KOPT-K1 (cell line): ENCODE results near the gene COL8A1.

Experiments used
- H3K27ac ChIP-seq: fragments of 200-600 bp; sonication (generic); 2 replicates; pipeline ENCODE4 v1.5.1; 2016; ENCODE audit warnings: antibody characterized with exemption, mild to moderate bottlenecking, low read depth, low read length; ENCODE audit not compliant: poor library complexity, severe bottlenecking
- H3K36me3 ChIP-seq: fragments of 200-600 bp; sonication (generic); 2 replicates; pipeline ENCODE4 v1.5.1; 2017; ENCODE audit warnings: antibody characterized with exemption, mild to moderate bottlenecking, low read length, moderate library complexity; ENCODE audit not compliant: insufficient read depth
- H3K9me3 ChIP-seq: fragments of 200-600 bp; sonication (generic); 2 replicates; pipeline ENCODE4 v1.5.1; 2017; ENCODE audit warnings: antibody characterized with exemption, low read length, mild to moderate bottlenecking; ENCODE audit not compliant: insufficient read depth, poor library complexity, severe bottlenecking

COL8A1 gene

DNA sequence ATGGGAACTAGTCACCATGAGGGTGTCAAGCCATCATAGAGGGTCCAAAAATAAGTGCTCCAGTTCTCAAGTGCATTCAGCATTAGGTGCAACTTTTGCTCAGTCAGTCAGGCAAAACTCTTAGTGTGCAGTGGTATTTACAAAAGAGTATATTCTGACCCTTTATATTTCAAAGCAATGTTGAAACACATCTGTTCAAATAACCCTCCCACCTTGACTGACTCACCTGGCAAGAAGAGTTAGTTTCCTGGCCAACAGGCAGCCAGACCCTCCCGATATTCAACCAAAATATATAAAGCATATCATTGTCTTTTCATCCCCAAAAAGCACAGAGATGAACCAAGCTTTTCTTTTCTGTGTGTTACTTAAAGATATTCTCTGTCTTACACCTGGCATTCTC is 7.6 kb upstream of the COL8A1 start:
- Histone ChIP-seq H3K27ac (no peak overlapping the region), H3K9me3 (no peaks in the 10 kb centered on the region), H3K36me3 (no peaks in the 10 kb centered on the region)

DNA sequence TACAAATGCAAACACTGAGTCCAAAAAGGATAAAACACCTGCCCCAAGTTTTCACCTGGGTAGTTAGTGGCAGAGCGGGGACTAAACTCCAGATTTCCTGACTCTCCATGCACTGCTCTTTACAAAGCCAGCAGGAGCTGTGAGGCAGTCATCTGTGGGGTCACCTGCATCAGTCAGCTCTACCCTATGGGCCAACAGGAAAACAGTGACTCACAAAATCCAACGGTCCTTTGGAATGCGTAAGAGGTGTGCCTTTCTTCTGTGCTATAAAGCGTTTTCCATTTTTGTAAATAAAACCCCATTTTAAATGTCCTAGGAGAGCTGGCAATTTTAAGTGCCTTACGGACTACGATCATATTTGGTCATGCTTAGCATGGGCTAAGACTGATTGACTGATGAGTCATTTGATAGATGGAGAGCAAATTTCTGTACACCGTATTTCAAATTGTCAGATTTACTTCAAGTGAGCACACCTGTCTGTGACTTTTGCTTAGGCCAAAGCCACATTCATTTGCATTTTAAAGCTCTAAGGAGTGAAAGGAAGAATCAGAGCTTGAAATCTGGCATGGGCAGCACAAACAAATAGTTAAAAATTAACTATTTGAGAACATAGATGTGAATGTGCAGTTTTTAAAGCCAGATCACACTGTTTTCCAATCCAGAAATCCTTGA is 4.4 kb upstream of the COL8A1 start:
- no peaks in the 10 kb centered on the region for H3K36me3 ChIP-seq
- no peaks in the 10 kb centered on the region for H3K9me3 ChIP-seq
- H3K27ac ChIP-seq: no peak overlapping the region

DNA sequence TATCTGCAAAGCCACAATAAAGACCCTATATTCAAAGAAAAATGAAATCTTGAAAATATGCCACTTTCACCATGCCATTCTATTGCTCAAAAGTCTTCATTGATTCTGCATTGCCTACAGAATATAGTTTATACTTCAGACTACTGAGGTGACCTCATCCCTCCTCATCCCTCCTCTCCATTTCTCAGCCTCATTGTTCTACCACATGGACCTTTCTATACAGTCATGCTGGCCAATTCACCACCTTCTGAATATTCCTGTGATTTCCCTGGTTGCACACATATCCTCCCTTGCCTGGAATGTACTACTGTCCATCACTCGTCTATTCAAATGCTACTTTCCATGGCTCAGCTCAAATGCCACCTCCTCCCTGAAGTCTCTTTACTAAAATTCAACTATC is 3.5 kb upstream of the COL8A1 start:
- Histone ChIP-seq H3K36me3 (no peaks in the 10 kb centered on the region), H3K27ac (no peak overlapping the region), H3K9me3 (no peaks in the 10 kb centered on the region)

DNA sequence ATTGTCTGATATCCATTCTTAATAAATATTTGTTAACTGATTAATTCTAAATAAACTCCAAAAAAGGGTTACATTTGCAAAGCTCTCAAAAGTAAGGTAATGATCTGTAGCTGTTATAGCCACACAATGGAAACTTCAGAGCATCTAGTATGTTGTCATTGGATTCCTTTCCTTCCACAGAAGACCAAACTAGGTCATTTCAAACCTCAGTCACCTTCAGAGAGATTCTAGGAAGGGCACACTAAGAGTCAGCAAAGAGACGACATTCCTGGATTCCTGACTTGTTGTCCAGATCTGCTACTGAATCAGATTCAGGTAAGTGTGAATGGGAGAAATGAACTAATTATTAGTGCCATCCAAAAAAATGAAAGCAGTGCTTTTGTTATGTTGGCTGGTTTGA is 3.0 kb upstream of the COL8A1 start:
- Histone ChIP-seq H3K9me3 (no peaks in the 10 kb centered on the region), H3K36me3 (no peaks in the 10 kb centered on the region), H3K27ac (no peak overlapping the region)

DNA sequence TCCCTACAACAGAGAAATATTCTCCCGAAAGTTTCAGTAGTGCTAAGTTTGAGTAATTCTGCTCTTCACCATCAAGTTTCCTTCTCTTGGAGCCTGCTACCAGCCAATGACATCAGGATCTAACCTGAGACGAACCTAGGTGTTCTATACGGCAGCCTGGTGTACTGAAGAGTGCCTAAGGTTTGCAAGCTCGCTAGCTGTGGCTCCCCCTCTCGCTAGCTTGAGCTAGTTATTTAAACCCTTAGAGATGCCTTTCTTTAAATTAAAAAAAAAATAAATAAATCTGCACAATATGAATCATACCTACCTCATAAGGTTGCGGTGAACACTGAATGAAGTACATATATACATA is 1.4 kb upstream of the COL8A1 start:
- Histone ChIP-seq H3K36me3 (no peaks in the 10 kb centered on the region), H3K9me3 (no peaks in the 10 kb centered on the region), H3K27ac (no peak overlapping the region)

DNA sequence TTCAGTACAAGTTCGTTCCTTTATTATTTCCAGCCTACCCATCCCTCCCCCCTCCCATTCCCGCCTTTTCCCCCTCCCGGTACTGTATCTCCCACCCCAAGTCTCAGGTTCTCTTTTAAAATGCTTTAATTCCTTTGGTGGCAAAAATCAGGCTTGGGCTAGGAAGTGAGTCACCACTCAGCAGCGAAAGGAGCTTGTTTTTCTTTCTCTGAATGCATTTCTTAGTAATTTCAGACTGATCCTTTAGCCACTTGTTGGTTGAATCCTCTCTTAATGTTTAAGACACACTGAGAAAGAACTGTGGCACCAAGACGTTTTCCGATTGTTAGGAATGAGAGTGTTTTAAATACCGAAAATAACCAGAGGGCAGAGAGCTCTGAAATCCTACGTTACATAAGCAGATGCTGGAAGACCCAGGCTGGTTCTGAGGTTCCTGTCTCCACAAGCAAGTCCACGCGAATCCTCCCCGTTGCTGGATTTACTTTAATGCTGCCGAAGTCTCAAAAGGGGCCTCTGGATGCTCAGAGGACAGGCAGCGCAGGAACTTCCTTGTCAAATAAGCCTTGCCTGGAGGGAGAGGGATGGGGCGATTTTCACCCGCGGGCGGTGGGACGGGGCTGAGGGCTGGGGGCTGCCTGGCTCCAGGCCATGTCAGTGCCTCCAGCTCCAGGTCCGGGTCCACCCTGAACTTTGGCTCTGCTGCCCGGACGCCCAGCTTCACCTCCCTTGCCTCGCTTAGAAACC is 854 bp upstream of the COL8A1 start:
- no peak overlapping the region for H3K27ac ChIP-seq
- no peaks in the 10 kb centered on the region for H3K36me3 ChIP-seq
- no peaks in the 10 kb centered on the region for H3K9me3 ChIP-seq

DNA sequence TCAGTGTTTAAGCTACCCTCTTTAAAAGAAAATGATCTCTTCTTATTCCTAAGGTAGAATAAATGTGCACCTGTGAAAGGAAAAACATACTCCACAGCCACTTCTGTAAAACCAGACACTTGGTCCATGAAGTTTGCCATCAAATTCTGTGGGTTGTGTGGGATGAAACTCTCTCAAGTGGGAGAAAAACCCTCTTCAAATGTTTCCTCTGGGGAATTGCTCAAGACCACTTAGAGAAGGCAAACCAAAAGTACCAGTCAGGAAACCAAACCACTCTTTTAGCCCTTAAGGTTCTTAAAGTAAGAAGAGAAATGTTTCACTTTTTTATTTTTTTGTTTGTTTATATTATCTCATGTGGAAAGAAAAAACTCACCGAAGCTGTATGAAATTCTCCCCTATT is 1.2 kb downstream of the COL8A1 start:
- no peak overlapping the region for H3K27ac ChIP-seq
- H3K36me3 ChIP-seq: no peaks in the 10 kb centered on the region
- no peaks in the 10 kb centered on the region for H3K9me3 ChIP-seq

DNA sequence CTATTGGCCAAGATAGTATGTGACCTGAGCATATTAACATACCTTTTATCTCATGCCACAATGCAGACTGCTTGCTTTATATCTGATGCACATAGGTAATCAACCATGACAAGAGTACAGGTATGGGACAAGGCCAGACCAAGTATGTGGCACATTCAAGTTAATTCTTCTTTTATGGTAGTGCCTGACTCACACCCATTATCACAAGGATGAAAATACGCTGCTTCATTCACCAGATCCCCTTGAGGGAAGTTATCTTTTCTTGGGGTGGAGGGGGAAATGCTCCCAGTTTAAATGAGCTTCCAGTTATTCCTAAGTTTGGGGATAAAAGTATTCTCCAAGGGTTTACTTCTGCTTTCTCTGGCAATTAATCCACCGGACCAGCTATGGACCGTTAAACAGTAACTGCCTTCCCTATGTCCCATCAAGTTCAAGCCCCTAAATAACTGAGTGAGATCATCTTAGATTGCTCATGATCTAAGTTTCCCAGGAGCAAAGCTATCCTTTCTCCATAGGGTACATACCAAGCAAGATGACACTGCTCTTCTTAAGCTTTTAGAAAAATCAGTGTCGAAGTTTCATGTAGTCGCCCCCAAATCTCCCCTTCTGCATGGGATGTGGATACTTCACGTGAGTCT is 1.9 kb downstream of the COL8A1 start:
- no peaks in the 10 kb centered on the region for H3K36me3 ChIP-seq
- H3K9me3 ChIP-seq: no peaks in the 10 kb centered on the region
- no peak overlapping the region for H3K27ac ChIP-seq

DNA sequence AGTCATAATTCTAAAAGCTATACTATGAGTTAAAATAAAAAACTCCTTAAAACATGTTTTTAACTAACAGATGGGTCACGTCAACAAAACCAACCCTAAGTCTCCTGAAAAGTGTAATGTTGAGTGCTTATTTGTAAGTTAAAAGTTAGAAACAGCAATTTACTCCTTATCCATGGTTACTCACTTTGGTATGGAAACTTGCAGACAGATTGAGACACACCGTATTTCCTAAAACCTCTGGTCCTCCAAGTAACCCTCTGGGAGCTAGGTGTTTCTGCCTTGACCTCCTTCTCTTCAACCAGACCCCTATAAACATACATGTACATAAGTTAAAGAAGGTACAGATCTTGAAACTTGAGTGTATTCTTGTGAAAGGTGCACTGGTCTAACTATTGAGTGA is 3.1 kb downstream of the COL8A1 start:
- no peak overlapping the region for H3K27ac ChIP-seq
- H3K36me3 ChIP-seq: no peaks in the 10 kb centered on the region
- H3K9me3 ChIP-seq: no peaks in the 10 kb centered on the region

DNA sequence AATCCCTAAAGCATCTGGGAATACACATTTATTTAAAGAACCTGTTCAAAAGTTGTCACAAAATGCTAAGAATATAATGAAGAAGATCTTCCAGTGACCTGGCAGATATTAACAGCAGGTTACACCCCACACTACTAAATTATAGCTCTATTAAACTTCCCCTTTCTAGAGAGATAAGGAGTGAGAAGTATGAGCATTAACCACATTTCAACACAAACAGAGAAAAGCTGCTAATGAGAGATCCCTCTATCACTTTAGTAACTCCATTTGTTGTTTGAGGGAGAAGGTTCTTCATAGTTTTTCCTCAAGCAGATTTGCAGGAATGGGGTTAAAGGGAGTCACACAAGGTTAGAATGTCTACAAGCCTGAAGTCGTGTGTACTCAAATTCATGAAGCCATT is 3.6 kb downstream of the COL8A1 start:
- Histone ChIP-seq H3K36me3 (no peaks in the 10 kb centered on the region), H3K9me3 (no peaks in the 10 kb centered on the region), H3K27ac (no peak overlapping the region)

DNA sequence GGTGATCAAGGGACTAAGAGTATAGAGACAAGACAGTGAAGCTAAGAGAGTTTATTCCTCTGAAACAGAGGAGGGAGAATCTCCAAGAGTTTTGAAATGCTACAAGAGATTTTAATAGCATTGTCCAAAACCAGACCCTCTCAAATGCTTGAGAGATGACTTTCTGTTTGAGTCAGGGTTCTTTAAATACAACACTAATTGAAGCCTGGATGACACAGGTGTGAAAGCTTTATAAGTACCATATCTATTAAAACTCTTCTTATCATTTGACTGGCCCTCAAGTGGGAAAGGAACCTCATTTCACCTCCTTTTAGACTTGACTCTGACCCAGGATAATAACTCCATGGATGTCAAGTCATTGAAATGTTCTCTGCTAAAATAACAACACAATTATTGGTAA is 5.6 kb downstream of the COL8A1 start:
- Histone ChIP-seq H3K36me3 (no peaks in the 10 kb centered on the region), H3K27ac (no peak overlapping the region), H3K9me3 (no peaks in the 10 kb centered on the region)

DNA sequence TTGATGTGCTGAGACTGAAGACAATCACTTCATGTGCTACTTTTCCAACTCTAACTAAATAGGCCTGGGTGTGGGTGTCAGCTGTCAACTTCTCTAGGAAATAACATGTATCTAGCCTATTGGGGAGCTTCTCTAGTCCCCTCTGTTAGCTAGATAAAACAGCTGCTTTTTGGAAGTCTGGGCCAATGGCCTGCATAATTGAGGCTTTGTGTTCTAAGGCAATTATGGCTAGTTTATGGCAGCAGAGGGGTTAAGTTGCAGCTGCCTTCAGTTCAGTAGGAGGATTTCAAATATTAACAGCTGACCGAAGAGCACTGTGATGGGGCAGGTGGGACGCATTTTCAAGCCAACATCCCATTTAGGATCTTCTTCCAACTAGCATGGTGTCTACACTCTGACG is 6.4 kb downstream of the COL8A1 start:
- Histone ChIP-seq H3K36me3 (no peaks in the 10 kb centered on the region), H3K9me3 (no peaks in the 10 kb centered on the region), H3K27ac (no peak overlapping the region)

DNA sequence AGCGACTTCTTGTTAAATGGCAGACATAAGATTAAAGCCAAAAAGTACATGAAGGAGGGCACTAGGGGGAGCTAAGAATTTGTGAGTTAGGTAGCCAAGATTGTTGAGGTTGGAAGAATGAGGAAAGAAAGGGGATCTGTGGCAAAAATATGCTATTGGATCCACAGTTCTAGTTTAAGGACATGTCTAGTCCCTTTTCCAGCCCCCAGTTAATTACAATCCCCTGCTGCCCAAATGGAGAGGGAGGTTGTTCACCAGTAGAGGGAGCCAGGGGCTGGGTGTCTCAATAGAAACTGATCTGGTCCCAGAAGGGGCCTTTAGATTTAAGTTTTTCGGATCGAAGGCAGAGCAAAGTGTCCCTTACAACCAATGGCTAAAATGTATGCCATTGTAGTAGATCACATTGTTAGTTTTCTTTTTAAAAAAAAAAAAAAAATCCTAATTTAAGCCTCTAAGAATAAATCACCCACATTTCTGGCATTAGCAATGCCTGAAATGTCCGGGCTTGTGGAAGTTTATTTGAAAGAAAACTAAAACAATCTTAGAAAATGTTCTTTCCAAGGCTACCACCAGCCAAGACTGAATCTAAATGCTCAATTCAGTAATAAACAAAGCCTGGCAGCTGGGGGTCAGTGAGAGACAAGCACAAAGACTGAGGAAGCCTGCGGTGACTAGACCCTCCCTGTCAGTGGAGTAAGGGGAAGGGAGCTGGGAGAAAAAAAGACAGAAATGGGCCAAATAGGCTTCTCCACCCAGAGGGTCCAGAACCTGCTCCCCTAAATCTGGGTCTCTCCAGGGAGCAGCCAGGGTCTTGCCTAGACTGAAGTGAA is 7.1 kb downstream of the COL8A1 start:
- Histone ChIP-seq H3K9me3 (no peaks in the 10 kb centered on the region), H3K36me3 (no peaks in the 10 kb centered on the region), H3K27ac (no peak overlapping the region)

DNA sequence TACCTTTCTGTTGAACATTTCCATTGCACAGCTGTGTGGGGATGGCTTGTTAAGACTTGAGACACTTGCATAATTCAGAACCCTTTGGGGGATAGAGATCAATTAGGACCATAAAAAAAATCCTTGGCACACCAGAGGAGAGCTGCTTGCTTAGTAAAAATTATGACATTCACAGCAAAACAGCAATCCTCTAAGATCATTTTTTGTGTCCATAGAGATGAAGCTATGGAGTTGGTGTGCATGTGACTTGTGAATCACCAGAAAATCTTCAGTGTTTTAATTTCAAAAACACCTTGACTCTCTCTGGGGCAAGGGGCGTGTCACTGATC is 7.7 kb downstream of the COL8A1 start:
- Histone ChIP-seq H3K27ac (no peak overlapping the region), H3K9me3 (no peaks in the 10 kb centered on the region), H3K36me3 (no peaks in the 10 kb centered on the region)

DNA sequence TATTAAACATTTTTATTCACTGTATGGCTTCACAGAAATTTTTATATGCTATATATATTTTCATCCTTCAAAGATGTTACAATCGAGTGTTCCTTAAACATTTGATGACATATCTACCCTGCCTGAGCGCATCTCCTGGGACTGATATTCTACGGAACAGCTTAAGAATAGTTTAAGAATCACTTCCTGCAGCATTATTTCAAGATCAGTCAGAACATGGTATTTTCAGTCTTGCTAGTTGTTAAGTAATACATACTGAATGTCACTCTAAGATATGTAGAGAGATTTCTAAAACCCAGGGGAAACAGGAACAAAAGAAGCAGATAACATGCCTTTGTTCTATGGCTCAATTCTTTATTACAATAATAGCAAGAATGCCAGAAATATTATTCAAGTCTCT is 8.7 kb downstream of the COL8A1 start:
- H3K9me3 ChIP-seq: no peaks in the 10 kb centered on the region
- no peak overlapping the region for H3K27ac ChIP-seq
- H3K36me3 ChIP-seq: no peaks in the 10 kb centered on the region
